GM18909 (cell line): ENCODE measurements around the gene FAM53B.

ENCODE experiments used
- ATAC-seq: cut with Tn5 transposase; IDR thresholded peaks from one replicate; pipeline ENCODE4 v1.9.1; 2021; ENCODE audit warnings: mild to moderate bottlenecking; ENCODE audit not compliant: unreplicated experiment, poor library complexity

FAM53B gene

GRCh38 chr10:124728830-124729661 is 15.1 kb downstream of the FAM53B start:
- no peak for ATAC-seq

- ATAC-seq, result no peak
Measured at GRCh38 chr10:124728071-124728829, 15.9 kb downstream of the FAM53B start.

GRCh38 chr10:124727361-124727960 is 16.7 kb downstream of the FAM53B start:
- ATAC-seq, result no peak

GRCh38 chr10:124725791-124726190 is 18.4 kb downstream of the FAM53B start:
- no peak for ATAC-seq

- ATAC-seq, result no peak
Measured at GRCh38 chr10:124725171-124725631, 19.0 kb downstream of the FAM53B start.

- no peak for ATAC-seq
Measured at GRCh38 chr10:124724279-124725027, 19.7 kb downstream of the FAM53B start.

- ATAC-seq, result no peak
Measured at GRCh38 chr10:124723826-124724225, 20.4 kb downstream of the FAM53B start.

GRCh38 chr10:124722798-124723783 is 21.1 kb downstream of the FAM53B start:
- peak; percentile 74 for ATAC-seq

- ATAC-seq, result no peak
Measured at GRCh38 chr10:124721330-124722045, 22.7 kb downstream of the FAM53B start.

- peak; percentile 46 for ATAC-seq
Measured at GRCh38 chr10:124719213-124719851, 24.8 kb downstream of the FAM53B start.

- ATAC-seq, result peak; percentile 65
Measured at GRCh38 chr10:124717911-124718741, 26.1 kb downstream of the FAM53B start.

GRCh38 chr10:124717041-124717757 is 27.0 kb downstream of the FAM53B start:
- no peak for ATAC-seq

GRCh38 chr10:124716369-124716768 is 27.8 kb downstream of the FAM53B start:
- no peak for ATAC-seq

- no peak for ATAC-seq
Measured at GRCh38 chr10:124715439-124715838, 28.7 kb downstream of the FAM53B start.

- no peak for ATAC-seq
Measured at GRCh38 chr10:124713679-124714255, 30.4 kb downstream of the FAM53B start.

GRCh38 chr10:124712704-124713407 is 31.3 kb downstream of the FAM53B start:
- ATAC-seq, result no peak
